ENCODE data around the gene PRDM16. TPM values are rescaled to one million over a fixed set of nuclear protein-coding genes. Genes with fewer than 3 reads are reported as not detected.

PRDM16 gene
- total RNA-seq, 1 experiment from 2014 or later = 0.09 TPM

DNA sequence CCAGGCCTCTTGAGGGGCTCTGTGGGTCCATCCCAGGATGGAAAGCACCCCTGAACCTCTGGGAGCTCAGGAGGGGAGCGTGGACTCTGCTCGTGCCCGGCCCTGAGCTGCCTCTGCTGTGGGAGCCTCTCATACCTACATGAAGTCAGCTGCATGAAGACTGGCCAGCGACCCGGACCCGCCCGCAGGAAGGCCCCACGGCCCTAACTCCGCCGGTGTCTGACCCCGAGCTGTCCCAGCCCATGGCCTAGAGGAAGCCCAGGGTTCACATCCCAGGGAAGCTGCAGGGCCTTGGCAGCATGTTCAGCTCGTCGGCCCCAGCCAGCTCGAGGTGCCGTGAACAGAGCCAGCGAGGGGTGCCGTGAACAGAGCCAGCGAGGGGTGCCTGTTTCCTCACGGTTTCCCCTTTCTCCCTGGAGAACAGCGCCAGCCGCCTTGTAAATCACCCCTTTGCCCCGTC lies 207.4 kb downstream of the PRDM16 start:
- intact Hi-C loops (cut with micrococcal nuclease; ENCODE audit: unreplicated experiment) = no loop called here
- H3K9me3 Mint-ChIP-seq (ENCODE audit: low read depth, unreplicated experiment) = no peaks in the 10 kb centered on the region
- no peak overlapping the region for H3K27ac Mint-ChIP-seq (ENCODE audit: unreplicated experiment)
- DNase-seq = no peak
- no peak overlapping the region for H3K4me3 Mint-ChIP-seq (ENCODE audit: low read depth, unreplicated experiment)
- H3K27me3 Mint-ChIP-seq (ENCODE audit: unreplicated experiment) = peaks cover 29% of the 10 kb centered on the region
- H3K36me3 Mint-ChIP-seq (ENCODE audit: insufficient read depth, unreplicated experiment) = no peaks in the 10 kb centered on the region
- H3K4me1 Mint-ChIP-seq (ENCODE audit: low read depth, unreplicated experiment) = no peaks in the 10 kb centered on the region
- CTCF ChIA-PET = no interaction called here
- BruUV-seq (replicated peaks) = no TSS peak
- no peak for TF ChIP-seq CTCF (IDR thresholded peaks at IDR 0.05; ENCODE audit: unreplicated experiment)

DNA sequence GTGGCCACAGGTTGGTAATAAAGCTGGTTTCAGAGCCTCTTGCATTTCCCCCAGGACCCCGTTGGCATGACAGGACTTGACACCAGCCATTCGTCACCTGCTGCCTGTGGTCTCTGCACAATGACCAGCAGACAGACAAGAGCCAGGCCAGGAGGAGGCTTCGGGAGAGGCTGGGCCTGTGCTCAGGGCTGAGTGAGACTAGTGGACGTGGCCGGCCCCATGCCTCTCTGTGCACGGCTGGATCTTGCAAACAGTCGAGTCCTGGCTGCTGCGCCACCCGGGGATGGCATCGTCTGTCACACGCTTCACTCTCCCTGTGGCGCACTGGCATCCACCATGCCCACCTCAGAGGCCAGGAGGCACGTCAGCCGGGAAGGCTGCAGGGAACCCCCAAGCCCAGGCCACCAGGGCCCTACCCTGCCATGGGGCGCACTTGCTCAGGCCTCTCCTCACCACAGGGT lies 208.0 kb downstream of the PRDM16 start:
- no peak for TF ChIP-seq CTCF (IDR thresholded peaks at IDR 0.05; ENCODE audit: unreplicated experiment)
- no peak overlapping the region for H3K4me3 Mint-ChIP-seq (ENCODE audit: low read depth, unreplicated experiment)
- no peaks in the 10 kb centered on the region for H3K36me3 Mint-ChIP-seq (ENCODE audit: insufficient read depth, unreplicated experiment)
- H3K4me1 Mint-ChIP-seq (ENCODE audit: low read depth, unreplicated experiment) = no peaks in the 10 kb centered on the region
- intact Hi-C loops (cut with micrococcal nuclease; ENCODE audit: unreplicated experiment) = no loop called here
- peaks cover 36% of the 10 kb centered on the region for H3K27me3 Mint-ChIP-seq (ENCODE audit: unreplicated experiment)
- no peaks in the 10 kb centered on the region for H3K9me3 Mint-ChIP-seq (ENCODE audit: low read depth, unreplicated experiment)
- CTCF ChIA-PET = no interaction called here
- BruUV-seq (replicated peaks) = no TSS peak
- no peak overlapping the region for H3K27ac Mint-ChIP-seq (ENCODE audit: unreplicated experiment)
- DNase-seq = no peak

DNA sequence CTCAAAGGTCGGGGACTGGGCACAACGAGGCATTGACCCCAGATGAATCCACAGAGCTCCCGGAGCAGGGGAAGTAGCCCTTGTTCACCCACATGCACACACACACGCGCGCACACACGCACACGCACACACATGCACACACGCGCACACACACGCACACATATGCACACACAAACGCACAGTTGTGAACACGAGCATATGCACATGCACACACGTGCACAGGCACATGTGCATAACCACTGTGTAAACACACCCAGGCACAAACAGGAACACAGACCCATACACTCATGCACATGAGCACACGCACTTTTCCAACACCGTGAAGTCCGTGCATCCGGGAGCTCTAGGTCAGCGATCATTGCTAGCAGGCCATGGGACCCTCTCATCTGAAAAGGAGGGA lies 208.6 kb downstream of the PRDM16 start:
- no peak for DNase-seq
- Mint-ChIP-seq H3K9me3 (ENCODE audit: low read depth, unreplicated experiment) (no peaks in the 10 kb centered on the region), H3K27ac (ENCODE audit: unreplicated experiment) (no peak overlapping the region), H3K27me3 (ENCODE audit: unreplicated experiment) (peaks cover 36% of the 10 kb centered on the region), H3K36me3 (ENCODE audit: insufficient read depth, unreplicated experiment) (no peaks in the 10 kb centered on the region), H3K4me1 (ENCODE audit: low read depth, unreplicated experiment) (no peaks in the 10 kb centered on the region), H3K4me3 (ENCODE audit: low read depth, unreplicated experiment) (no peak overlapping the region)
- intact Hi-C loops (cut with micrococcal nuclease; ENCODE audit: unreplicated experiment) = no loop called here
- no TSS peak for BruUV-seq (replicated peaks)
- TF ChIP-seq CTCF (IDR thresholded peaks at IDR 0.05; ENCODE audit: unreplicated experiment) = no peak
- CTCF ChIA-PET = no interaction called here

DNA sequence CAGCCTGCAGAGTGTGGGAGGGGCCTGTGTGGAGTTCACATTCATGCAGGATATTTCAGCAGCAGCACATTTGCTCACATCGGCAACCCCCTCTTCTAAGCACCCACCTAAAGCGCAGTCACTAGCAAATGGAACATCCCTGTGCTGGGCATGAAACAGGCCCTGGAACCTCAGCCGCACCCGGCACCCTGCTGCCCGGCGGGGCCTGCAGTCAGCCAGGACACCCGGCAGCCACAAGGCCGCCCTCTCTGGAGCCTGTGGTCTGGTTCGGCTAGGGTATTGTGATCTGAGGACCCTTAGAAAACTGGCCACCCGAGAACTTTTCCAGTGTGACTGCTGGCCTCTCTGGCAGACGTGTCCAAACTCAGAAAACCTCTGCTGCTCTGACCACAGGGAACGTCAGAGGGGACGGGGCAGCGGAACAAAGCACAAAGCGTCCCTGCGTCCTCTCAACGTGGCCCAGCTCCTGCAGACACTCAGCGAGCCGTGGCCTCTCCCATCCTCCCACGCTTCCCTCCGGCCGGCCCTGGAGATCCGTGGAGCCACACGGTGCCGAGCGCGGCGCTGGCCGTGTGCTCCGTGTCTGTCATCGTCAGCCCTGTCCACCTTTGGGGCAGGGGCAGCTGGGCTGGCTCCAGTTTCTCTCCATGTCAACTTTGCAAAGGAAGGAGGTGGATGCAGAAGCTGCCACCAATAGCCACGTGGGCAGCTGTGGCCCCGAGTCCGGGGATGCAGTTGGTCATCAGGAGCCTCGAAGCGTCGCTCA lies 209.6 kb downstream of the PRDM16 start:
- DNase-seq = no peak
- H3K27ac Mint-ChIP-seq (ENCODE audit: unreplicated experiment) = no peak overlapping the region
- intact Hi-C loops (cut with micrococcal nuclease; ENCODE audit: unreplicated experiment) = no loop called here
- no peak for TF ChIP-seq CTCF (IDR thresholded peaks at IDR 0.05; ENCODE audit: unreplicated experiment)
- H3K36me3 Mint-ChIP-seq (ENCODE audit: insufficient read depth, unreplicated experiment) = no peaks in the 10 kb centered on the region
- H3K4me1 Mint-ChIP-seq (ENCODE audit: low read depth, unreplicated experiment) = no peaks in the 10 kb centered on the region
- peaks cover 36% of the 10 kb centered on the region for H3K27me3 Mint-ChIP-seq (ENCODE audit: unreplicated experiment)
- no TSS peak for BruUV-seq (replicated peaks)
- no peaks in the 10 kb centered on the region for H3K9me3 Mint-ChIP-seq (ENCODE audit: low read depth, unreplicated experiment)
- CTCF ChIA-PET = no interaction called here
- no peak overlapping the region for H3K4me3 Mint-ChIP-seq (ENCODE audit: low read depth, unreplicated experiment)
